ENCODE data around the gene MYH10.
A peak's percentile ranks its signal among the peaks of the same experiment; 100 is the strongest.

The MYH10 gene

DNA sequence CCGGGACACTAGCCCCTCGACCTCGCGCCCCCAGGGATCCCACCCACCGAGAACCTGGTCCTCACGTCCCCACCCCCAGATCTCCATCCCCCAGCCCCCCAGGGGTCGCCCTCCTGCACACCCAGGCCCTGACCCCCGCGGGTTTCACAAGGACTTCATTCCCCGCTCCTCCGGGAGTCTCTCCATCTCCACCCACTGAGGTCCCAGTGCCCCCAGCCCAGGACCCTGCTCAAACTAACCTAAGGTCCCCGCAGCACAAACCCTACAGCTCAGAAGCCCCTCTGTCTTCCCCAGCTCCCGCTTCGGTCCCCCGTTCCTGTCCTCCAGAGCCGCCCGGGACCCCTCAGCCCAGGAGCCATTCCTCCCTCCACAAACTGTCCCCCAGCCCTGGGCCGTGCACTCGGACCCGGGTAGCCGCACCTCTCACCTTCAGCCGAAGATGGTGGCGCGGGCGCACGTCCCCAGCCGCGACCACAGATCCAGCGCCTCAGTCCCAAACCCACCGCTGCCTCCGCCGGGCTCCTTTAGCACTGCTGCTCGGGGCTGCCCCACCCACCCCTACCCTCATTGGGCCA, at the start of gene MYH10:
MYH10 (minus strand) TSS at position 499 of the 575 bp plus-strand sequence. CDS start 7,479 bp downstream, outside the sequence.
- peak within 1 kb of the TSS; percentile 90 for H3K27ac ChIP-seq
- TF ChIP-seq, protein P1, sequence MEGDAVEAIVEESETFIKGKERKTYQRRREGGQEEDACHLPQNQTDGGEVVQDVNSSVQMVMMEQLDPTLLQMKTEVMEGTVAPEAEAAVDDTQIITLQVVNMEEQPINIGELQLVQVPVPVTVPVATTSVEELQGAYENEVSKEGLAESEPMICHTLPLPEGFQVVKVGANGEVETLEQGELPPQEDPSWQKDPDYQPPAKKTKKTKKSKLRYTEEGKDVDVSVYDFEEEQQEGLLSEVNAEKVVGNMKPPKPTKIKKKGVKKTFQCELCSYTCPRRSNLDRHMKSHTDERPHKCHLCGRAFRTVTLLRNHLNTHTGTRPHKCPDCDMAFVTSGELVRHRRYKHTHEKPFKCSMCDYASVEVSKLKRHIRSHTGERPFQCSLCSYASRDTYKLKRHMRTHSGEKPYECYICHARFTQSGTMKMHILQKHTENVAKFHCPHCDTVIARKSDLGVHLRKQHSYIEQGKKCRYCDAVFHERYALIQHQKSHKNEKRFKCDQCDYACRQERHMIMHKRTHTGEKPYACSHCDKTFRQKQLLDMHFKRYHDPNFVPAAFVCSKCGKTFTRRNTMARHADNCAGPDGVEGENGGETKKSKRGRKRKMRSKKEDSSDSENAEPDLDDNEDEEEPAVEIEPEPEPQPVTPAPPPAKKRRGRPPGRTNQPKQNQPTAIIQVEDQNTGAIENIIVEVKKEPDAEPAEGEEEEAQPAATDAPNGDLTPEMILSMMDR (conservative IDR thresholded peaks at IDR 0.05): no peak; the same call in 1 of the 2 replicates

DNA sequence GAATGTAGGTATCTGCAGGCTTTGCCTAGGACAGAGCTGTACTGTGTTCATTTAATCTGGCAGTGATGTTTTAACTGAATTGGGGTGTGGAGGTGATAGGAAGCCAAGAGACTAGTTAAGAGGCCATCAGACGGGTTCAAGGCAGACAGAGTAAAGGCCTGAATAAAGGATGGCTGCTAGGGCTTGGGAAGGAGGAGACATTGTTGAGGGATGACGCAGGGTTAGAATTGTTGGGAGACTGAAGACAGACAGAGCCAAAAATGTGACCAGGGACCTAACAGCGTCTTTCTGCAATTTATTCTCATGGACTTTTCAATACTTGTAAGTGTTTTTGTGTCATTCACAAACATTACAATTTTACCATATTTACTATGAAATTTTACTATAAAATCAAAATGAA, 48.6 kb upstream of the MYH10 start:
- no peak overlapping the region for H3K27ac ChIP-seq
- TF ChIP-seq, protein P1 (conservative IDR thresholded peaks at IDR 0.05): no peak

DNA sequence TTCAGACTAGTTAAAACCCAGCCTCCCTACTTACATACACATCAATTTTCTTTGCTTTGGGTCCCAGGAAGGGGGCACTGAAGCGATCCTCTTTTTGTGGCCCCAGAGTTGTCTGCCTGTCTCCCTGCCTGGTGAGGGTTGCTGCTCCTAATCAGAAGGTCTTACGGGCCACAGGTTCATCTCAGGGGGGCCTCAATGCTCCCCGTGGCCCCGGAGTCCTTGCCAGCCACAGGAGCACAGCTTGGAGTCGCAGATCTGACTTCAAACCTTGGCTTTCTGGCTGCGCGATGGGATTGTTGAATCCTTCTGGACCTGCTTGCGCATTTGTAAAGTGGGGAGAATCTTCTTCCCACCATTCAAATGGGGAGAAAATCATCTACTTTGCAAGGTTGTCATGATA, 44.8 kb upstream of the MYH10 start:
- no peak overlapping the region for H3K27ac ChIP-seq
- TF ChIP-seq, protein P1 (conservative IDR thresholded peaks at IDR 0.05): no peak

DNA sequence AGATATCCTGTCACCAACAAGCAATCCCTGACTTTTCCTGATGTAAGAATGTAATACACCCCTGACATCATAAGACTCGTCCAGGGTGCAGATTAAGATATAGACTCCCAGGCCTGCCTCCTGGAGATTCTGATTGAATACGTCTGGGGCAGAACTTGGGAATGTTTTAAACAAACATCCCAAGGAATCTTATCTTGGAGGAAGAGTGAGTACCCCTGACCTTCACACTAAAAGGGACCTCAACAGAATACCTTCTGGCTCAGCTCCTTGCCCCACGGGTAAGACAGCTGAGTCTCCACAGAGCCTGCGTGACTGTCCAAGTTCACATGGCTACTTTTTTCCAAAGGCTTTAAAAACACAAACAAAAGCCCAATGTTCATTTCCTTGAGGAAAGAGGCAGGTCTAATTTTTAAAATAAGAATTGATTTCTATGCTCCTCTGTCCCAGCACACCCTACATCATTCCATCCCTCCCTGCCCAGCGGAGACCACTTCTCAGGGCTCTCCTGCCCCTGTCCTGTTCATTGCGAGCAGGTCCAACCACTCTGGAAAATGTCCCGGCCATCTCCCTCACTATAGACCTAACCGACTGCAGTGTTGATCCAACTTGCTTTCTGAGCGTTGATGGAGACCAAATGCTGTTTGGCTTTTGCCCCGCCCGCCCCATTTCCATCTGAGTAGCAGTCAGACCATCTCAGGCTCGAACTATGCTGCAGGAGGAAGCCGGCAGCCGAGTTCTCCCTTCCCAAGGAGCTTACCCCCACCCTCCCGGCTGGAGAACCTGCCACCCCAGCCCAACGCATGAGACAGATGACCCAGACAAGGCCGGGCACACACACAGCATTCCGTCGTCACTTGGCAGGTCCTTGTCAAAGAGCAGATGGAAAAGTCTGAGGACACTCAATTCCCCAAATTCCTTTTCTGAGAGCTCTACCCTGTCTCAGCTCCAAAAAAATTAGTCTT, 44.1 kb upstream of the MYH10 start:
- TF ChIP-seq, protein P1 (conservative IDR thresholded peaks at IDR 0.05): no peak
- no peak overlapping the region for H3K27ac ChIP-seq

DNA sequence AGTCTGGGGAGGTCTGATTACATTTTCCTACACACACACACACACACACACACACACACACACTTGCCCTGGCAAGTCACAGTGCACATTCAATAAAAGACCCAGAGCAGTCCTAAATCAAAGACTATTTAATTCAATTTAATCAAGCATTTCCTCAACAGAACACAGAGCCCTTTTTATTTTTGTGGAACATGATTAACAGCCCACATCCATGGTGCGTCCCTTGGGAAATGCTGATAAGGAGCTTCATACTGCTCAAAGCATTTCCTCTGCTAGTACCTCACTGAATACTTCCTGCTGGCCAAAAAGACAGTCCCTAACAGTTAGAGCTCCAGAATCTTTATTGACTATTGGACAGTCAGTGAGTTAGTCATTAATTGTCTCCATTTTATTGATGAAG, 43.1 kb upstream of the MYH10 start:
- TF ChIP-seq, protein P1 (conservative IDR thresholded peaks at IDR 0.05): no peak
- no peak overlapping the region for H3K27ac ChIP-seq

DNA sequence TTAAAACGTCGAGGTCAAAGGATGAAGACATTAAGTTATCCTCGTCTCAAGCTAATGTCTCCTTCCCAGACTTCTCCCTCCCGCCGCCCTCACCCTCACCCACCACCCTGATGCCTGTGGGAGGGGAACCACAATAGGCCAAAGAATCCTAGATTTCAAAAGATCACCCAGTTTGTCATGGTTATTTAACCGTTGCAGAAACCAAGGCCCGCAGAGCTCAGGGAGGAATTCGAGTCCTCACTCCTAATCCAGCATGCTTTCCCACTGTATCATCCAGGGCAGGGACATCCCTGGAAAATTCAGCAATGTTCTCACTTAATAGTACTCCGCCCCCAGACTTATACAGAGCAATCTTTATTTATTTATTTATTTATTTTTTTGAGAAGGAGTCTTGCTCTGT, 41.8 kb upstream of the MYH10 start:
- TF ChIP-seq, protein P1 (conservative IDR thresholded peaks at IDR 0.05): no peak
- no peak overlapping the region for H3K27ac ChIP-seq

DNA sequence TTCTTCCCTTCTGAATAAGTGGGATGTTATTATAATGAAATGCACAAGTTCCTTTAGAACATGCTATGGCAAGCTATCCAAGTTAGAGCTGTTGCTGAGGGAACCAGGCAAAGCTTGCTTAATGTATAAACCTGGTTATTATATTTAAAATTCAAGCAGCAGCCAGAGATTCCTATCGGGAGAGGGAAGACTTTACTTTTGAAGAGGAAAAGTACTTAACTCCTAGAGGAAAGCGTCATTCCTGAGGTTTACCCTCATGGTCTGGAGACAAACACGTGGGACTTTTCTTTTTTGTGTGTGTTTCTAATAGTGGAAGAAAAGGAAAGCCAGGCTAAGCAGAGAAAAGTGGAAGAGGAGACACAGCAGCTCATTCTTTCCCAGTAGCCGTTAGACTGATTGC, 39.9 kb upstream of the MYH10 start:
- TF ChIP-seq, protein P1 (conservative IDR thresholded peaks at IDR 0.05): no peak
- H3K27ac ChIP-seq: no peak overlapping the region
